Measurements from ENCODE around the gene GLT1D1.
A peak's percentile ranks its signal among the peaks of the same experiment; 100 is the strongest.

GRCh38 chr12:128823216-128823915 is 29.9 kb upstream of the GLT1D1 start:
- TF ChIP-seq POLR2A (IDR thresholded peaks at IDR 0.05; ENCODE audit: low read depth, low read length): no peak; the same call in 1 of the 2 replicates
- peak; percentile 12; the same call in 1 of the 2 replicates for TF ChIP-seq POLR2AphosphoS5 (IDR thresholded peaks at IDR 0.05; ENCODE audit: low read depth, low read length)
- TF ChIP-seq TAF1 (IDR thresholded peaks at IDR 0.05; ENCODE audit: low read depth, low read length): no peak
- no peak for TF ChIP-seq SPI1 (IDR thresholded peaks at IDR 0.05; ENCODE audit: low read depth, low read length)
- no peak for TF ChIP-seq PAX5 (IDR thresholded peaks at IDR 0.05; ENCODE audit: insufficient read depth, low read length, severe bottlenecking)

All from GM12891 (cell line).